H1 (cell line): ENCODE measurements around the gene SYNDIG1. TPM values are rescaled to one million over a fixed set of nuclear protein-coding genes. Genes with fewer than 3 reads are reported as not detected.

Source experiments
- CTCF ChIA-PET: fragments of 300-600 bp; sonication (Branson Sonifier 250); formaldehyde crosslinking; loops from one replicate; lab custom pipeline; 2021; ENCODE audit not compliant: partially characterized antibody; lab: Charles Lee
- POLR2A ChIA-PET: fragments of 300-600 bp; sonication (Branson Sonifier 250); formaldehyde crosslinking; loops from one replicate; lab custom pipeline; 2021; ENCODE audit warnings: inconsistent platforms; ENCODE audit not compliant: partially characterized antibody; lab: Charles Lee
- DNase-seq, 2 experiments: peaks; one replicate each; pipeline versions ENCODE4 v3.0.0 to v3.0.0-alpha.2; 2010 to 2022; ENCODE audit warnings: low spot score in 2 of 2, low read depth in 1 of 2, mixed read lengths in 1 of 2
- FAIRE-seq: peaks from 2 replicates; lab custom pipeline; 2011; peaks lifted over from hg19 to GRCh38; lab: Jason Lieb, UNC
- H2AFZ ChIP-seq: 2 replicates; pipeline ENCODE4 v1.8.1; 2012; ENCODE audit warnings: low read length, inconsistent platforms
- H2AK5ac ChIP-seq: 2 replicates; pipeline ENCODE4 v1.6.1; 2013; ENCODE audit warnings: low read depth, low read length
- H2BK120ac ChIP-seq: replicated peaks from 2 replicates; pipeline ENCODE3; 2013; ENCODE audit warnings: low read depth, low read length, inconsistent platforms
- H2BK12ac ChIP-seq: 2 replicates; pipeline ENCODE4 v1.6.1; 2013; ENCODE audit warnings: low read depth, low read length
- H2BK15ac ChIP-seq: 2 replicates; pipeline ENCODE4 v1.6.1; 2013; ENCODE audit warnings: low read length
- H2BK20ac ChIP-seq: 2 replicates; pipeline ENCODE4 v1.6.1; 2013; ENCODE audit warnings: low read length
- H2BK5ac ChIP-seq: 2 replicates; pipeline ENCODE4 v1.6.1; 2013; ENCODE audit warnings: low read depth, low read length
- H3K14ac ChIP-seq: 2 replicates; pipeline ENCODE4 v1.6.1; 2013; ENCODE audit warnings: inconsistent platforms; ENCODE audit not compliant: insufficient read length
- H3K18ac ChIP-seq: 2 replicates; pipeline ENCODE4 v1.6.1; 2013; ENCODE audit warnings: low read length; ENCODE audit errors: extremely low read depth
- H3K23ac ChIP-seq: 2 replicates; pipeline ENCODE4 v1.6.1; 2013; ENCODE audit warnings: inconsistent platforms; ENCODE audit not compliant: insufficient read length
- H3K23me2 ChIP-seq: 2 replicates; pipeline ENCODE4 v1.6.1; 2013; ENCODE audit warnings: low read depth, low read length
- H3K27ac ChIP-seq: 2 replicates; pipeline ENCODE4 v1.6.1; 2011; ENCODE audit warnings: low read depth, low read length, inconsistent platforms
- H3K27me3 ChIP-seq, 4 experiments: replicated peaks in 1 of 4; 1 replicate in 1 of 4; 2 replicates in 3 of 4; pipeline versions ENCODE4 v1.6.1 to v1.8.1; 2011 to 2013; ENCODE audit warnings: low read length in 3 of 4, mild to moderate bottlenecking in 3 of 4, inconsistent platforms in 2 of 4, mixed read lengths in 2 of 4, moderate library complexity in 1 of 4; ENCODE audit not compliant: control insufficient read depth in 3 of 4, insufficient read depth in 3 of 4; ENCODE audit errors: extremely low read depth in 1 of 4
- H3K36me3 ChIP-seq, 4 experiments: 2 replicates each; pipeline versions ENCODE4 v1.6.1 to v1.8.1; 2011 to 2013; ENCODE audit warnings: mild to moderate bottlenecking in 4 of 4, low read length in 3 of 4, moderate library complexity in 2 of 4, control low read depth in 1 of 4, inconsistent platforms in 1 of 4; ENCODE audit not compliant: insufficient read depth in 4 of 4, control insufficient read depth in 2 of 4
- H3K4ac ChIP-seq: replicated peaks from 2 replicates; pipeline ENCODE3; 2013; ENCODE audit warnings: low read length, low read depth, mixed read lengths, inconsistent platforms; ENCODE audit not compliant: insufficient read length
- H3K4me1 ChIP-seq, 4 experiments: replicated peaks in 1 of 4; 1 replicate in 1 of 4; 2 replicates in 3 of 4; pipeline versions ENCODE4 v1.6.1 to v1.8.1; 2011 to 2013; ENCODE audit warnings: low read length in 3 of 4, inconsistent platforms in 2 of 4, mixed read lengths in 1 of 4; ENCODE audit not compliant: insufficient read depth in 4 of 4, control insufficient read depth in 3 of 4
- H3K4me2 ChIP-seq, 2 experiments: 2 replicates each; pipeline versions ENCODE4 v1.6.1 to v1.8.1; 2011 to 2013; ENCODE audit warnings: low read depth in 2 of 2, low read length in 2 of 2, control low read depth in 1 of 2, inconsistent platforms in 1 of 2, mild to moderate bottlenecking in 1 of 2; ENCODE audit not compliant: insufficient read depth in 1 of 2
- H3K4me3 ChIP-seq, 4 experiments: fragments of 200-600, 300-600 bp in 1 of 4; sonication (generic), shearing (Covaris generic), sonication (Bioruptor Twin) in 1 of 4; 2 replicates each; pipeline versions ENCODE4 v1.5.1 to v1.8.1; 2011 to 2016; ENCODE audit warnings: low read length in 4 of 4, low read depth in 3 of 4, control low read depth in 2 of 4, inconsistent platforms in 2 of 4, mild to moderate bottlenecking in 2 of 4, mixed read lengths in 1 of 4, moderate library complexity in 1 of 4; ENCODE audit not compliant: insufficient read depth in 2 of 4; ENCODE audit errors: extremely low read depth in 1 of 4
- H3K56ac ChIP-seq: replicated peaks from 2 replicates; pipeline ENCODE3; 2013; ENCODE audit warnings: low read depth, mild to moderate bottlenecking, mixed read lengths, low read length, inconsistent platforms; ENCODE audit not compliant: insufficient read length
- H3K79me1 ChIP-seq: 2 replicates; pipeline ENCODE4 v1.6.1; 2013; ENCODE audit warnings: low read depth, low read length, control low read depth
- H3K79me2 ChIP-seq, 2 experiments: 2 replicates each; pipeline versions ENCODE4 v1.6.1 to v1.8.1; 2012 to 2013; ENCODE audit warnings: low read length in 2 of 2, mild to moderate bottlenecking in 2 of 2, inconsistent platforms in 1 of 2; ENCODE audit not compliant: insufficient read depth in 2 of 2, control insufficient read depth in 1 of 2
- H3K9ac ChIP-seq, 4 experiments: replicated peaks in 1 of 4; 1 replicate in 1 of 4; 2 replicates in 3 of 4; pipeline versions ENCODE4 v1.6.1 to v1.8.1; 2011 to 2013; ENCODE audit warnings: low read depth in 3 of 4, low read length in 3 of 4, control low read depth in 2 of 4, mild to moderate bottlenecking in 2 of 4, moderate library complexity in 2 of 4, inconsistent platforms in 1 of 4; ENCODE audit errors: extremely low read depth in 1 of 4
- H3K9me3 ChIP-seq, 2 experiments: 2 replicates each; pipeline versions ENCODE4 v1.6.1 to v1.8.1; 2012 to 2013; ENCODE audit warnings: mild to moderate bottlenecking in 2 of 2, moderate library complexity in 2 of 2, control low read depth in 1 of 2, inconsistent platforms in 1 of 2, low read depth in 1 of 2, low read length in 1 of 2, mixed read lengths in 1 of 2; ENCODE audit not compliant: insufficient read depth in 2 of 2
- H4K20me1 ChIP-seq, 2 experiments: replicated peaks in 1 of 2; 2 replicates each; pipeline versions ENCODE3 to v1.8.1; 2011 to 2013; ENCODE audit warnings: inconsistent platforms in 2 of 2, low read length in 2 of 2, mild to moderate bottlenecking in 1 of 2; ENCODE audit not compliant: insufficient read depth in 2 of 2, control insufficient read depth in 1 of 2
- H4K5ac ChIP-seq: 2 replicates; pipeline ENCODE4 v1.6.1; 2013; ENCODE audit warnings: low read length, low read depth, mixed read lengths, inconsistent platforms; ENCODE audit not compliant: insufficient read length
- H4K8ac ChIP-seq: 2 replicates; pipeline ENCODE4 v1.8.0; 2013; ENCODE audit warnings: mild to moderate bottlenecking, moderate library complexity, low read length, inconsistent platforms; ENCODE audit not compliant: insufficient read depth; ENCODE audit errors: extremely low read depth
- H4K91ac ChIP-seq: replicated peaks from 2 replicates; pipeline ENCODE3; 2013; ENCODE audit warnings: low read length, mixed read lengths, inconsistent platforms; ENCODE audit not compliant: insufficient read length
- ATF2 ChIP-seq: IDR thresholded peaks from 2 replicates; pipeline ENCODE4 v1.6.1; 2012; ENCODE audit warnings: low read length, inconsistent platforms
- BCL11A ChIP-seq, 2 experiments: IDR thresholded peaks; one replicate each; pipeline ENCODE4 v1.6.1; 2011; ENCODE audit warnings: low read depth in 2 of 2, low read length in 2 of 2, mild to moderate bottlenecking in 2 of 2
- BRCA1 ChIP-seq: IDR thresholded peaks from 2 replicates; pipeline ENCODE4 v1.6.1; 2012; ENCODE audit warnings: low read depth, low read length, improper control_type of control experiment
- CBX5 ChIP-seq: fragments of 300-800, 300-1000 bp; sonication (generic); IDR thresholded peaks from 2 replicates; pipeline ENCODE4 v1.7.1; 2016; ENCODE audit warnings: antibody characterized with exemption, low read length, low read depth
- CEBPB ChIP-seq: IDR thresholded peaks from 2 replicates; pipeline ENCODE4 v1.6.1; 2012; ENCODE audit warnings: low read depth, low read length
- CHD2 ChIP-seq: IDR thresholded peaks from 2 replicates; pipeline ENCODE4 v1.6.1; 2012; ENCODE audit warnings: low read length, improper control_type of control experiment
- CREB1 ChIP-seq: IDR thresholded peaks from 2 replicates; pipeline ENCODE4 v1.6.1; 2012; ENCODE audit warnings: inconsistent platforms
- EZH2 ChIP-seq: fragments of 200-600 bp; sonication (generic); IDR thresholded peaks from 2 replicates; pipeline ENCODE4 v1.7.1; 2012; ENCODE audit warnings: low read depth, mild to moderate bottlenecking, moderate library complexity, low read length, inconsistent platforms; ENCODE audit not compliant: severe bottlenecking
- FOSL1 ChIP-seq: IDR thresholded peaks from 2 replicates; pipeline ENCODE4 v1.6.1; 2011; ENCODE audit warnings: mild to moderate bottlenecking, low read depth, low read length, moderate library complexity; ENCODE audit not compliant: insufficient read depth
- GABPA ChIP-seq: IDR thresholded peaks from 2 replicates; pipeline ENCODE4 v1.6.1; 2011; ENCODE audit warnings: mild to moderate bottlenecking, low read length, moderate library complexity, borderline replicate concordance; ENCODE audit not compliant: insufficient read depth
- HDAC6 ChIP-seq: IDR thresholded peaks from one replicate; pipeline ENCODE4 v1.7.1; 2012; ENCODE audit warnings: low read depth, mild to moderate bottlenecking, inconsistent platforms, low read length, moderate library complexity
- RBBP5 ChIP-seq: IDR thresholded peaks from 2 replicates; pipeline ENCODE4 v1.7.1; 2012; ENCODE audit warnings: low read depth, mild to moderate bottlenecking, inconsistent platforms, low read length, moderate library complexity, borderline replicate concordance
- RFX5 ChIP-seq: IDR thresholded peaks from 2 replicates; pipeline ENCODE4 v1.6.1; 2011; ENCODE audit warnings: low read depth, low read length, improper control_type of control experiment, borderline replicate concordance
- SP1 ChIP-seq: IDR thresholded peaks from 2 replicates; pipeline ENCODE4 v1.6.1; 2011; ENCODE audit warnings: low read depth, low read length
- WGBS, 2 experiments: shearing (Covaris generic) in 1 of 2; methylation state at CpG; one replicate each; pipeline versions ENCODE4 v1.1.6 to v1.1.7; 2013 to 2015; ENCODE audit warnings: low lambda C conversion rate in 2 of 2, mixed read lengths in 2 of 2, inconsistent platforms in 1 of 2, low coverage in 1 of 2, missing lambda C conversion rate in 1 of 2; ENCODE audit not compliant: insufficient replicate concordance in 2 of 2, insufficient coverage in 1 of 2, insufficient read length in 1 of 2; ENCODE audit errors: extremely low coverage in 1 of 2, missing lambda C conversion rate in 1 of 2; 5-methylcytosine and 5-hydroxymethylcytosine counted together
- polyA plus RNA-seq, 7 experiments: library from polyadenylated mRNA; depleted of rRNA in 3 of 7; stranded (reverse) in 5 of 7; unstranded in 2 of 7; fragments of >200 nt in 5 of 7; fragments of 200-250 nt in 2 of 7; gene quantifications; 1 replicate in 5 of 7; 2 replicates in 1 of 7; 4 replicates in 1 of 7; pipeline versions ENCODE4 v1.2.1 to v1.2.3, GENCODE V29; 2011 to 2013; ENCODE audit warnings: missing spikeins in 2 of 7, mixed read lengths in 2 of 7
- total RNA-seq: library from RNA; stranded (reverse); fragmentation: NEBNext Ultra II Directional; extraction: Animal tissue kit (Norgen Biotek cat#: 25700); gene quantifications from 2 replicates; pipeline ENCODE4 v1.2.1, GENCODE V29; 2021

SYNDIG1 gene
- total and polyA plus RNA-seq, 2 of the 8 experiments (the other 6 are each of a cell fraction or from before 2014, with no cell fraction given) = 6.5 to 7.8 TPM

GRCh38 chr20:24648919-24649318, 179.5 kb downstream of the SYNDIG1 start:
- no peak overlapping the region for H3K4ac ChIP-seq
- no peak for FAIRE-seq
- POLR2A ChIA-PET = no interaction called here
- TF ChIP-seq GABPA (no peak), CEBPB (no peak), CREB1 (no peak), CBX5 (no peak), ATF2 (no peak), HDAC6 (no peak), RFX5 (no peak), BCL11A (IDR thresholded peaks at IDR 0.05; ENCODE audit: low read depth in 2 of 2, low read length in 2 of 2) (no peak), CHD2 (no peak), RBBP5 (no peak), EZH2 (no peak), FOSL1 (no peak), SP1 (no peak), BRCA1 (no peak)

More at GRCh38 chr20:24648919-24649318, 179.5 kb downstream of the SYNDIG1 start:
- Histone ChIP-seq H2BK20ac (no peak overlapping the region), H3K36me3 (no peaks in the 10 kb centered on the region), H3K23me2 (no peaks in the 10 kb centered on the region), H2BK12ac (no peak overlapping the region), H4K91ac (no peak overlapping the region), H3K9me3 (no peaks in the 10 kb centered on the region), H2BK120ac (no peak overlapping the region), H2BK15ac (no peak overlapping the region), H2AK5ac (no peak overlapping the region), H3K79me1 (no peaks in the 10 kb centered on the region; the same call in 1 of the 2 replicates), H4K8ac (no peak overlapping the region), H2AFZ (no peak overlapping the region), H3K4me1 (no peaks in the 10 kb centered on the region), H3K56ac (no peak overlapping the region), H3K27me3 (no peaks in the 10 kb centered on the region), H4K20me1 (no peaks in the 10 kb centered on the region), H3K27ac (no peak overlapping the region; the same call in 1 of the 2 replicates), H3K4me3 (no peak overlapping the region), H3K14ac (no peak overlapping the region), H3K4me2 (no peak overlapping the region), H3K18ac (no peak overlapping the region), H2BK5ac (no peak overlapping the region), H3K79me2 (no peaks in the 10 kb centered on the region), H4K5ac (no peak overlapping the region), H3K9ac (no peak overlapping the region), H3K23ac (no peak overlapping the region)
- CTCF ChIA-PET = no interaction called here
- 95% methylated on average over 2 of the region's 2 CpGs; no CpG with 5 or more reads in 1 of the 2 experiments for WGBS, 2 experiments
- DNase-seq = no peak
